ENCODE data around the gene A1CF.
"Not testable (repeated sequence)": the region's sequence is repeated elsewhere in the genome, so short reads cannot be mapped to it uniquely, and the experiment has no call there.

- TF ChIP-seq CTCF (IDR thresholded peaks at IDR 0.05; ENCODE audit: borderline replicate concordance, extremely low read depth, low read length, poor library complexity, severe bottlenecking); EZH2 (IDR thresholded peaks at IDR 0.05; ENCODE audit: borderline replicate concordance, low read depth, low read length, severe bottlenecking): not testable (repeated sequence)
Measured at GRCh38 chr10:50766774-50767513, 118.5 kb downstream of the A1CF start.

Data from DND-41 (cell line).